ENCODE measurements around the gene ARHGEF33.

GRCh38 chr2:39017334-39017733 lies 127.7 kb downstream of the ARHGEF33 start:
- TF ChIP-seq CTCF (IDR thresholded peaks at IDR 0.05 in 8 of 11, conservative IDR thresholded peaks at IDR 0.05 in 3 of 11) (no peak), POLR2A (IDR thresholded peaks at IDR 0.05) (no peak), POLR2AphosphoS5 (IDR thresholded peaks at IDR 0.05) (no peak)

Measured in spleen (tissue), 7 donors.